Endothelial cell of umbilical vein (primary cell): ENCODE measurements around the gene SRSF2. TPM values are rescaled to one million over a fixed set of nuclear protein-coding genes. Genes with fewer than 3 reads are reported as not detected.

Source experiments
- BruUV-seq: library from RNA; stranded (reverse); fragments of 400-500 nt; replicated peaks from 2 replicates; lab custom pipeline; 2021; lab: Mats Ljungman, UMichigan
- CTCF ChIA-PET: fragments of 300-600, 350-600 bp; sonication (Branson Sonifier 250); formaldehyde crosslinking; loops from one replicate; lab custom pipeline; 2021; ENCODE audit warnings: antibody characterized with exemption, inconsistent platforms; lab: Charles Lee
- POLR2A ChIA-PET: fragments of 300-600, 350-600 bp; sonication (Branson Sonifier 250); formaldehyde crosslinking; loops from one replicate; lab custom pipeline; 2021; ENCODE audit warnings: antibody characterized with exemption, inconsistent platforms; lab: Charles Lee
- DNase-seq: peaks from one replicate; pipeline ENCODE4 v3.0.0-alpha.2; 2011; ENCODE audit warnings: low read depth, low spot score
- FAIRE-seq: peaks from 2 replicates; lab custom pipeline; 2011; peaks lifted over from hg19 to GRCh38; lab: Jason Lieb, UNC
- H2AFZ ChIP-seq: 2 replicates; pipeline ENCODE4 v1.6.0; 2012; ENCODE audit warnings: low read depth, low read length, control low read depth, inconsistent platforms
- H3K27ac ChIP-seq: 2 replicates; pipeline ENCODE4 v1.5.1; 2011; ENCODE audit warnings: low read depth, mild to moderate bottlenecking, control low read depth, low read length, moderate library complexity; ENCODE audit not compliant: insufficient read depth
- H3K27me3 ChIP-seq, 2 experiments: 2 replicates each; pipeline versions ENCODE4 v1.6.0 to v1.6.1; 2011; ENCODE audit warnings: low read length in 2 of 2, mixed read lengths in 1 of 2; ENCODE audit not compliant: control insufficient read depth in 2 of 2, insufficient read depth in 2 of 2
- H3K36me3 ChIP-seq, 2 experiments: 2 replicates in 1 of 2; 3 replicates in 1 of 2; pipeline ENCODE4 v1.5.1; 2011; ENCODE audit warnings: low read length in 2 of 2, mild to moderate bottlenecking in 1 of 2, moderate library complexity in 1 of 2; ENCODE audit not compliant: control insufficient read depth in 2 of 2, insufficient read depth in 2 of 2; ENCODE audit errors: extremely low read depth in 1 of 2
- H3K4me1 ChIP-seq: 3 replicates; pipeline ENCODE4 v1.5.1; 2011; ENCODE audit warnings: mild to moderate bottlenecking, low read length; ENCODE audit not compliant: control insufficient read depth, insufficient read depth; ENCODE audit errors: extremely low read depth
- H3K4me2 ChIP-seq: 2 replicates; pipeline ENCODE4 v1.6.1; 2011; ENCODE audit warnings: low read length, control low read depth, mixed read lengths; ENCODE audit not compliant: insufficient read depth
- H3K4me3 ChIP-seq, 3 experiments: fragments of 200-600 bp in 1 of 3; sonication (generic), shearing (Covaris generic) in 1 of 3; replicated peaks in 1 of 3; 2 replicates each; pipeline ENCODE4 v1.5.1; 2011 to 2016; ENCODE audit warnings: control low read depth in 3 of 3, low read length in 3 of 3, mild to moderate bottlenecking in 2 of 3, inconsistent platforms in 1 of 3, low read depth in 1 of 3, moderate library complexity in 1 of 3; ENCODE audit not compliant: insufficient read depth in 1 of 3
- H3K79me2 ChIP-seq: 2 replicates; pipeline ENCODE4 v1.6.0; 2012; ENCODE audit warnings: low read length, inconsistent platforms; ENCODE audit not compliant: control insufficient read depth, insufficient read depth
- H3K9ac ChIP-seq: replicated peaks from 2 replicates; pipeline ENCODE3; 2011; ENCODE audit warnings: low read length, control low read depth; ENCODE audit not compliant: insufficient read depth; ENCODE audit errors: extremely low read depth
- H3K9me1 ChIP-seq: replicated peaks from 3 replicates; pipeline ENCODE4 v1.6.0; 2011; ENCODE audit warnings: mild to moderate bottlenecking, low read length; ENCODE audit not compliant: control insufficient read depth, insufficient read depth; ENCODE audit errors: extremely low read depth
- H3K9me3 ChIP-seq: replicated peaks from 2 replicates; pipeline ENCODE4 v1.5.1; 2012; ENCODE audit warnings: low read length, inconsistent platforms; ENCODE audit not compliant: control insufficient read depth, insufficient read depth
- H4K20me1 ChIP-seq: replicated peaks from 2 replicates; pipeline ENCODE3; 2011; ENCODE audit warnings: mild to moderate bottlenecking, low read length; ENCODE audit not compliant: control insufficient read depth, insufficient read depth; ENCODE audit errors: extremely low read depth
- EZH2 ChIP-seq: IDR thresholded peaks from 2 replicates; pipeline ENCODE4 v1.6.1; 2012; ENCODE audit warnings: borderline replicate concordance, low read depth, mild to moderate bottlenecking, moderate library complexity, low read length, inconsistent platforms; ENCODE audit not compliant: severe bottlenecking
- FOS ChIP-seq: IDR thresholded peaks from 2 replicates; pipeline ENCODE4 v1.6.1; 2011; ENCODE audit warnings: mild to moderate bottlenecking, low read length, moderate library complexity, borderline replicate concordance; ENCODE audit not compliant: insufficient read depth
- GATA2 ChIP-seq: IDR thresholded peaks from 2 replicates; pipeline ENCODE4 v1.7.0; 2011; ENCODE audit warnings: low read depth, mild to moderate bottlenecking, moderate library complexity, mixed read lengths, low read length; ENCODE audit not compliant: insufficient read length, insufficient read depth
- JUN ChIP-seq: IDR thresholded peaks from 2 replicates; pipeline ENCODE4 v1.6.1; 2011; ENCODE audit warnings: borderline replicate concordance, low read depth; ENCODE audit not compliant: insufficient read length, insufficient read depth
- MYC ChIP-seq: IDR thresholded peaks from one replicate; pipeline ENCODE4 v1.6.1; 2011; ENCODE audit warnings: mild to moderate bottlenecking, low read depth, low read length
- POLR2A ChIP-seq: IDR thresholded peaks from 2 replicates; pipeline ENCODE4 v1.6.1; 2012; ENCODE audit warnings: low read depth, mild to moderate bottlenecking, control low read depth, low read length
- POLR2AphosphoS5 ChIP-seq: IDR thresholded peaks from 2 replicates; pipeline ENCODE4 v1.6.1; 2012; ENCODE audit warnings: low read depth, mild to moderate bottlenecking, control low read depth, low read length, moderate library complexity; ENCODE audit not compliant: insufficient read depth
- dilution Hi-C: fragments of 300-500 bp; cut with MboI; formaldehyde crosslinking; loops from one replicate; pipeline ENCODE4 v1.15.0; 2019; ENCODE audit warnings: low sequenced_read_pairs; ENCODE audit not compliant: extremely low pct_ligation_motif_present
- intact Hi-C: fragments of 100-400 bp; cut with micrococcal nuclease; formaldehyde crosslinking; loops from one replicate; pipeline ENCODE4 v1.10.0; 2022
- polyA plus RNA-seq, 4 experiments: library from polyadenylated mRNA; depleted of rRNA in 3 of 4; stranded (reverse) in 3 of 4; unstranded in 1 of 4; fragments of >200 nt; gene quantifications; 2 replicates each; pipeline versions ENCODE4 v1.2.1 to v1.2.3, GENCODE V29; 2011 to 2012; ENCODE audit warnings: missing spikeins in 1 of 4
- total RNA-seq: library from RNA; stranded (reverse); gene quantifications from 2 replicates; pipeline ENCODE4 v1.2.3, GENCODE V29; 2021
- TF ChIP-seq, protein P1 (sequence below): IDR thresholded peaks from 2 replicates; pipeline ENCODE4 v1.6.1; 2011; ENCODE audit not compliant: insufficient read depth, insufficient read length
- TF ChIP-seq, protein P2 (sequence below), 2 donors: IDR thresholded peaks; 1 replicate in 1 of 2; 2 replicates in 1 of 2; pipeline ENCODE4 v1.5.1; 2011; ENCODE audit warnings: low read length in 2 of 2, mild to moderate bottlenecking in 2 of 2, moderate library complexity in 2 of 2, control low read depth in 1 of 2, inconsistent platforms in 1 of 2, low read depth in 1 of 2; ENCODE audit not compliant: insufficient read depth in 1 of 2; ENCODE audit errors: extremely low read depth in 1 of 2

SRSF2 gene
- total and polyA plus RNA-seq, 2 donors (not counting 3 experiments of a cell fraction or from before 2014, with no cell fraction given), result 283 to 307 TPM

DNA sequence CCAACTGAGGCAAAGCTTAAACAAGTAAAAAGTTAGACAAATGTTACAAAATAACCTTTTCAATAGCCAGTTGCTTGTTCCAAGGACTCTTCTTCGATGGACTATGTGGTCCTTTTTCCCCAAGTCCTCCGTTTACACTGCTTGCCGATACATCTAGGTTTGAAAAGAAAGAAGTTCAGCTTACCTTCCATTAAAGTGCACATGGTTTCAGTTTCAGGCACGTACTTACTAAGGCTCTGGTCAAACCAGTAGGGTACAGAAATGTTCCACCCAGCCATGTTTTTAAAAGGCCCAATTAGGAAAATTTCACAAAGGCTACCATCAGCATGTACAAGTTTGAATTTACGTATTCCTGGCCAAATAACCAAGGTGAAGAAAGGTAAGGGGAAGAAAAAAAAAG, 2.1 kb downstream of the SRSF2 start:
- dilution Hi-C loops (no loop called here), intact Hi-C loops (loop anchor here (5.0 kb wide), 2 partner anchors 57 to 322 kb away; no protein-coding TSS in a partner anchor)
- peaks cover 34% of the 10 kb centered on the region for H3K4me1 ChIP-seq
- H3K79me2 ChIP-seq, result peaks cover 67% of the 10 kb centered on the region
- CTCF ChIA-PET, result interaction anchor here (0.8 to 3.8 kb wide), 3 partner anchors 8 to 38 kb away, joined by 3 to 22 read pairs (median 6); partner anchors contain the start of genes JMJD6 and METTL23
- no peaks in the 10 kb centered on the region for H3K27me3 ChIP-seq
- FAIRE-seq, result peak; percentile 40
- H3K9me3 ChIP-seq, result no peaks in the 10 kb centered on the region
- POLR2A ChIA-PET, result interaction anchor here (0.7 to 1.1 kb wide), 2 partner anchors 8 to 9 kb away, joined by 3 read pairs; partner anchors contain the start of gene JMJD6
- peak overlapping the region; percentile 99 for H3K4me2 ChIP-seq
- no peak for TF ChIP-seq POLR2A
- DNase-seq, result peak; percentile 43
- no peaks in the 10 kb centered on the region for H3K9me1 ChIP-seq
- H3K9ac ChIP-seq, result peak overlapping the region; percentile 97
- H3K4me3 ChIP-seq, result peak overlapping the region; percentile 65 to 92 (median 90)
- peak overlapping the region; percentile 83 for H3K27ac ChIP-seq
- peaks cover 8 to 33% of the 10 kb centered on the region in 2 experiments for H3K36me3 ChIP-seq
- BruUV-seq, result no TSS peak
- no peak overlapping the region for H2AFZ ChIP-seq
- peaks cover 6% of the 10 kb centered on the region for H4K20me1 ChIP-seq

DNA sequence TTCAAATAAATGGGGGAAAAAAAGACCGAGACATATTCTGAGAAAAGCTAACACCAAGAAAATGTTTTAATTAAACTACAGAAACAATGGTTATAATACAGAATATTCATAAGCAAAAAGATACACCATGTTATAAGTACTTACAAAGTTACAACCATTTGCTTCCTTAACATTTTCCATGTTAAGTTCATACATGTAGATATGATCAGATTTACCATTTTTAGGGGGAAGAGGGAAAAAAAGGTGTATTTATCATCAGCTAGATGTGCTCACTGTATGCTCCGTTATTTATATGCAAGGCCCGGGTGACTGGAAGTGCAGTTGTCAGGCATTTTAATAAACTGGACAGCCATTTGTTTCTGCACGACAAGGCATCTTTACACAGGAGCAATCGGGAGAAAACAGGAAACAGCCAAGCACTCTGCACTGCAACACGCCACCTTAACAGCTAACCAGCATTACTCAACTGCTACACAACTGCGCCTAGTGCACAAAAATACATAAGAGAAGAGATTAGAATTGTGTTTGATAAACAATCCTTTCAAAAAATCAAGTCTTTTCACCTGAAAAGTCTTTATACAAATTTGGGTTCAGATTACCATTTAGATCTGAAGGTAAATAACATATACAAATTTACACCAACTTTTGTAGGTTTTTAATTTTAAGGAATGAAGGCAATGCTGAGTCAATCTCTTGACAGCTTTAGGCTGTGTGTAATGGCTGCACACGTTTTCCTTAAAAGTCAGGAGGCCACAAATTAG, 2.9 kb downstream of the SRSF2 start:
- Histone ChIP-seq H3K27ac (peak overlapping the region; percentile 83), H3K36me3 (peaks cover 8 to 33% of the 10 kb centered on the region in 2 experiments)
- BruUV-seq, result no TSS peak

More for the DNA sequence above, 2.9 kb downstream of the SRSF2 start:
- Histone ChIP-seq H3K4me3 (peak overlapping the region; percentile 65 to 92 (median 90)), H2AFZ (no peak overlapping the region), H3K9me3 (no peaks in the 10 kb centered on the region), H3K79me2 (peaks cover 68% of the 10 kb centered on the region), H3K9me1 (no peaks in the 10 kb centered on the region), H3K27me3 (no peaks in the 10 kb centered on the region), H4K20me1 (peaks cover 6% of the 10 kb centered on the region), H3K4me1 (peaks cover 32% of the 10 kb centered on the region), H3K4me2 (peak overlapping the region; percentile 99), H3K9ac (peak overlapping the region; percentile 97)
- intact Hi-C loops, result no loop called here
- peak; percentile 81 for FAIRE-seq
- CTCF ChIA-PET, result interaction anchor here (0.8 to 1.4 kb wide), 3 partner anchors 10 to 176 kb away, joined by 3 to 6 read pairs (median 3); no protein-coding TSS in a partner anchor
- TF ChIP-seq JUN (no peak), FOS (no peak), GATA2 (no peak), MYC (no peak), POLR2A (no peak), EZH2 (no peak), POLR2AphosphoS5 (no peak)
- TF ChIP-seq, protein P1, sequence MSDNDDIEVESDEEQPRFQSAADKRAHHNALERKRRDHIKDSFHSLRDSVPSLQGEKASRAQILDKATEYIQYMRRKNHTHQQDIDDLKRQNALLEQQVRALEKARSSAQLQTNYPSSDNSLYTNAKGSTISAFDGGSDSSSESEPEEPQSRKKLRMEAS, result no peak
- TF ChIP-seq, protein P2, sequence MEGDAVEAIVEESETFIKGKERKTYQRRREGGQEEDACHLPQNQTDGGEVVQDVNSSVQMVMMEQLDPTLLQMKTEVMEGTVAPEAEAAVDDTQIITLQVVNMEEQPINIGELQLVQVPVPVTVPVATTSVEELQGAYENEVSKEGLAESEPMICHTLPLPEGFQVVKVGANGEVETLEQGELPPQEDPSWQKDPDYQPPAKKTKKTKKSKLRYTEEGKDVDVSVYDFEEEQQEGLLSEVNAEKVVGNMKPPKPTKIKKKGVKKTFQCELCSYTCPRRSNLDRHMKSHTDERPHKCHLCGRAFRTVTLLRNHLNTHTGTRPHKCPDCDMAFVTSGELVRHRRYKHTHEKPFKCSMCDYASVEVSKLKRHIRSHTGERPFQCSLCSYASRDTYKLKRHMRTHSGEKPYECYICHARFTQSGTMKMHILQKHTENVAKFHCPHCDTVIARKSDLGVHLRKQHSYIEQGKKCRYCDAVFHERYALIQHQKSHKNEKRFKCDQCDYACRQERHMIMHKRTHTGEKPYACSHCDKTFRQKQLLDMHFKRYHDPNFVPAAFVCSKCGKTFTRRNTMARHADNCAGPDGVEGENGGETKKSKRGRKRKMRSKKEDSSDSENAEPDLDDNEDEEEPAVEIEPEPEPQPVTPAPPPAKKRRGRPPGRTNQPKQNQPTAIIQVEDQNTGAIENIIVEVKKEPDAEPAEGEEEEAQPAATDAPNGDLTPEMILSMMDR (IDR thresholded peaks at IDR 0.05; ENCODE audit: extremely low read depth in 1 of 2, insufficient read depth in 1 of 2, low read depth in 1 of 2, low read length in 2 of 2), result no peak
- peak; percentile 77 for DNase-seq
- dilution Hi-C loops, result no loop called here
- POLR2A ChIA-PET, result no interaction called here
